ENCODE measurements around the gene CCDC88C.
A peak's percentile ranks its signal among the peaks of the same experiment; 100 is the strongest.

Gene CCDC88C

GRCh38 chr14:91305650-91306431 lies 111.8 kb downstream of the CCDC88C start:
- no peak for DNase-seq

GRCh38 chr14:91303924-91304229 lies 113.7 kb downstream of the CCDC88C start:
- no peak for DNase-seq

DNA sequence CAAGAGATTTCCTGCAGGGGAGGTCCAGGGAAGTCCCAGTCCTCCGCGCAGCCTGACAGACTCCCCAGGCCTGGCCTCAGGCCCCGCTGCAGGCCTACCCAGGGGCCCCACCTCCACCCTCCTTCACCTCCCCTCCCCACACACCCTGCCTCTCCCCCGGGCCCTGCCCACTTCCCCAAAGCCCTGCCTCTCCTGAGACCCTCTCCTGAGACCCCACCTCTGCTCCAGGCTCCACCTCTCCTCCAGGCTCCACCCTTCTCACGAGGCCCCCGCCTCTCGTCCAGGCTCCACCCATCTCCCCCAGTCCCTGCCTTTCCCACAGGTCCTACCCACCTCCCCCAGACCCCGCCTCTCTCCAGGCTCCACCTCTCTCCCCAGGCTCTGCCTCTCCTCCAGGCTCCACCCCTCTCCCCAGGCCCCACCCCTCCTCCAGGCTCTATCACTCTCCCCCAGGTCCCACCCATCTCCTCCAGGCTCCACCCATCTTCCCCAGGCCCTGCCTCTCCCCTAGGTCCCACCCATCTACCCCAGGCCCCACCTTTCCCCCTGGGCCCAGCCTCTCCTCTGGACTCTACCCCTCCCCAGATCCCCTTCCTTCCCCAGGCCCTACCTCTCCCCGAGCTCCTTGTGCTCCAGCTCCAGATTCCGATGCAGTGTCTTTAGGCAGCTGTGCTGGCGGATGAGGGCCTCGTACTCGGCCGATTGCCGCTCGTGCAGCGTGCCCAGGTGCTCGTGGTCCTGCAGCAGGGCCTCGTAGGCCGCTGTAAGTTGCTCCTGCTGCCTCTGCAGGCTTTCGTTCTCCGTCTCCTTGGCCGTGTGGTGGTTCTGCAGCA lies 114.3 kb downstream of the CCDC88C start:
- no peak for DNase-seq

- no peak for DNase-seq
Observed at GRCh38 chr14:91302391-91302790, 115.2 kb downstream of the CCDC88C start.

GRCh38 chr14:91300957-91301356 lies 116.7 kb downstream of the CCDC88C start:
- DNase-seq: no peak

GRCh38 chr14:91300283-91300895 lies 117.2 kb downstream of the CCDC88C start:
- no peak for DNase-seq

DNA sequence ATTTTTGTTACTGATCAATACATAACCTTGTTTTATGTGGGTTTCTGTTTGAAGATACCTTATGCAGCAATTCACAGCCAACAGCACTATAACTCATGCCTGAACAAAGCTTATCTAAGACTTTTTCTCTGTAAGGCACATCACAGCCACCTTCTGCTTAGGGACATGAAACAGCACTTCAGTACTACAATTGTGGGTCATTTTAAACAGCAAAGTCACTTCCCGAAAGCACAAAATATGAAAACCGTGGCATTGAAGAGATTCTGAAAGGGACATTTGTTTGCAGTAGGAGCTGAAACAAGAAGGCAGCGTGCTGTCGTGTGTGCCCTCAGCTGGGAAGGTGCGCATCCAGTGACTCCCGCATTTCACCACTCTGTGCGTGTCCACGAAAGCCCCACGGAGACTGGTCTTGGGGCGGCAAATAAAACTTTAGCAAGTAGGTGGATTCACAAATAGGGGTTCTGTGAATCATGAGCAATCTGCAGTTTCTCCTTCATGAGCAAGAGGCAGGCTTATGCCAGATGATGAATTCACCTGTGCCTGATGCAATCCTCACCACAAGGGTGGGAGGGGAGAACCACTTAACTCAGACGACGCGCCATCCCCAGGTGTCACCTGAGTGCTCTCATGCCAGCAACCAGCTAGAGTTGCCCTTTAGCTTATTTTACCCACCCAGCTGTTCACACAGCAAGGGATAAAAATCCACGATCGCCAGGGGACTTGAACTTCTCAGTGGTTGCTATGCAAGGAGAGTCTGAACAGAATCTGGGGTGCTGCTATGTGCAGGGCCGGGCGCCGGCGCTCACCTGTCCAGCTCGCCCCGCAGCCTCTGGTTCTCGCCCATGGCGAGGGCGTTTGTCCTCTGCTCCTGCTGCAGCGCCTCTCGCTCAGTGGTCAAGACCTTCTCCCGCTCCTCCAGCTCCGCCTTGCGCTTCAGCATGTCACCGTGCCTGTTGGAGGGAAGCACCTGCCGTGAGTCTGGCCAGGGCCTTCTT lies 118.2 kb downstream of the CCDC88C start:
- DNase-seq: peak; percentile 38

DNA sequence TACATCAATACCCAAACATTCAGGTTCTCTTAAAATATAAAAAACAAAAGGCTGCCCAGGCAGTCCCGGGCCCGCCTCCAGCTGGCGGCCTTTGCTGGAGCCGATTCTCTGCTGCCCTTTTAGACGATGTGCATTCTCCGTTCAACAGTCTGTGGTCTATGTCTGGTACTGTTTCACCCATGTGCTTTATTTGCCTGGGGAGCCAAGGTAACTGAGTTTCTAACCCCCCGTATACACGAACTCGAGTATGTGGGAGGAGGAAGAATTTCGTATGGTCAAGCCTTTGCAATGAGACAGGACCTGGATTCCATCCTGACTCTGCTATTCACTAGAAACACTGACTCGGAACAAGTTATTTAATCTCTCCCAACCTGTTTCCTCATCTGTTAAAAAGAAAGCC lies 119.0 kb downstream of the CCDC88C start:
- no peak for DNase-seq

DNA sequence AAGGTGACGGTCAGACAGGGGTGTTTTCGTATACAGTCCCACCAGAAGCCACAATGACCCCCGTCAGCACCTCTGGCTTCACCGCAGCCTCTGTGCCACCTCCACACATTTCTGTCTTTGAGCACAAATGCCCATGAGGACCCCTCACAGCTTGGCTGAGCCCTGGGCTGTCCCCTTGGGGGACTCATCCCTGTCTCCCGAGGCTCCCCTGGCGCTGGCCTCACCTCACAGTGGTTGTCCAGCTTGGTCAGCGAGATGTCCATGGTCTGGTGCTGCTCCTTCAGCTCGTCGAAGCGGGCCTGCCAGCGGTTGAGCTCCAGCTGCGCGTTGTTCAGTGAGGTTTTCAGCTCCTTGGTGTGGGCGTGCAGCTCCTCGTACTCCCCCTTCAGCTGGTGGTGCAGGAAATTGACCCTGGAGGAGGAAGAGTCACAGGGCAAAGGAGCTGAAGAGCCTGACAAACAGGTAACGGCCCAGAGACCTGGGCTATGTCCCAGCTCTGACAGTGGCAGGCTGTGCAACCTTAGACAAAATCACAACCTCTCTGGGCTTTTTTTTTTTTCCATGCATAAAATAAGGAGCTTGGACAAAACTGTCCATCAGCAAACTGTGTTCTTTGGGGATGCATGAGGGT lies 120.4 kb downstream of the CCDC88C start:
- no peak for DNase-seq

DNA sequence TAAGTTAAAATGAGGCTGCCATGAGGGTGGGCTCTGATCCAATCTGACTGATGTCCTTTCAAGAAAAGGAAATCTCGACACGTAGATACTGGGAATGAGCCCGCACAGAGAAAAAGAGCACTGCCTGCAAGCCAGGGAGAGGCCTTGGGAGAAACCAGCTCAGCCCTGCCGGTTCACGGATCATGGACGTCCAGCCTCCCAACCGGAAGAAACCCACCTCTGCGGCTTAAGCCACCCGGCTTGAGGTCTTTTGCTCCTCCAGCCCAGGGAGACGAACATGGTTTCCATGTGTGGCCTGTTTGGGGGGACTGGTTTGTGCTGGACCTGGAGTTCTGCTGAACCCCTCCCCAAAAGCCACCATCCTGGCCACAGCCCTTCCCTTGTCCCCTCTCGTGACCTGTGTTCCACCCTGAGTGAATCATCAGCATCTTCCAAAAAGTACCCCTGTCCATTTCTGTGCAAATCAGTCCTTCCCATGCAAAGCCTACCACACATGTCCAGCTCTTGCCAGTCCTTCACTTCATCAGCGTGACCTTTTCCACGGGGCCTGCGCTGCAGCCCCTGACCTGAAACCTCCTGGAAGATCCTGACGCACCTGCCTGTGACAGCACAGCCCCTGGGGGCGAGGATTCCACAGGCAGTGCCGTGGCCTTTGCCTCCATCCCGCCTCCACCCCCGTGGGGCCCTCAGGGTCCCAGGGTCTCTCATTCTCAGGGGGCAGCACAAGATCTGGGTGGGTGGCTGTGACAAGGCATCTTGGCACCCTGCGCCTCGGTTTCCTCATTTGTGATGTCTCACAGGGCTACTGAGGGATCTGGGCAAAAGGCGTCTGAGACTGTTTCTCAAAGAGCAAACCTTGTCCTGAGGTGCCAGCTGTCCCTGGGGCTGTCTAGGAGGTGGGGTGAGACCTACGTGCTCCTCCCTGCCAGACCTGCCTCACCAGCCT lies 121.5 kb downstream of the CCDC88C start:
- no peak for DNase-seq

- DNase-seq: no peak
Observed at GRCh38 chr14:91295276-91295845, 122.3 kb downstream of the CCDC88C start.

DNA sequence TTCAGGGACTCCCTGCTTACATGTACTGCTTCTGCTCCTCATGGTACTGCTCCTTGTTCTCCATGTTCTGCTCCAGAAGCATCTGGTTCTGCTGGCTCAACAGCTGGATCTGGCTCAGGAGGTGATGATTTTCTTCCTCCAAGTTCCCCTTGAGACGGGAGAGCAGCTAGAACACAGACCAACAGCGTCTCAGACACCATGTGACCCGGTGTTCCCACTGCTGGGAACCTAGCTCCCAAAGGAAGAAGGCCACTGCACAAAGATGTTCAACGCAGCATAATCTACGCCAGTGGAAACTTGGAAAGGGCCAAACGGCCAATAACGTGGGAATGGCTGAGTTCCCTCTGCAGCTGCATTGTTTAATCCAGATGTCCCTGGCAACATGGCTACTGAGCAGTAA lies 123.5 kb downstream of the CCDC88C start:
- DNase-seq: no peak

DNA sequence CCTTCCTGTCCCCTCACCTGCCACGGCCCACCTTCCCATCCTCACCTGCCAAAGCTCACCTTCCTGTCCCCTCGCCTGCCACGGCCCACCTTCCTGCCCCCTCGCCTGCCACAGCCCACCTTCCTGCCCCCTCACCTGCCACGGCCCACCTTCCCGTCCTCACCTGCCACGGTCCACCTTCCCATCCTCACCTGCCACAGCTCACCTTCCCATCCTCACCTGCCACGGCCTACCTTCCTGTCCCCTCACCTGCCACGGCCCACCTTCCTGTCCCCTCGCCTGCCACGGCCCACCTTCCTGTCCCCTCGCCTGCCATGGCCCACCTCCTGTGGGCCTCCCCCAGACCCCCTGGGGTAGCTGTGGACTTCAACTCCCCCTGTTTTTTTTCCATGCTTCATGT lies 124.3 kb downstream of the CCDC88C start:
- no peak for DNase-seq

GRCh38 chr14:91292491-91292890 lies 125.1 kb downstream of the CCDC88C start:
- no peak for DNase-seq

DNA sequence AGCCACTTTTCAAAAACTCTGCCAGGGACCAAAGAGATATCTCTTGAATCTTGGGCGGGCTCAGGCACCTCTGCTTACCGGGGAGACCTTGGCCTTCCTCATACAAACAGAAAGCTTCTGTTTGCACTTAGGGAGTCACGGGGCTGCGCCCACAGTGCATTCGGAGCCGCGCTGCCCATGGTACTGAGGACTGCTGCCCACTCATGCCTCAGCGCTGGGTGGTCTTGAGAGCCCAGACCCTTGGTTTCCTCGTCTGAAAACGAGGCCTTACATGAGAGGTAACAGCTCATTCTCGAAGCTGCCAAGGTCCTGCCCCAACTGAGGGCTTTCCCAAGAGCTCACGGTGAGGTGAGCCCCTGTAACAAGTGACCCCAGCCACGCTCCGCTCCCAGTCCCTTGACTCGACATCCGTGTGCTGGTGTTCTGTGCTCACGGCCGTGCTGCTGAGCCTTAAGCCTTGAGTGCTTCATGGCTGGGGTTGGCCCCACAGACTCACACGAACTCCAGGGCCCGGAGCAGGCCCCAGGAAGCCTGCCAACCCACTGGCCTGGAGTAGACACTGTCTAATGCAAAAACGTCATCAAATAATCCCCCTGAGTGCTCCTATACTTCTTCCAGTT lies 125.7 kb downstream of the CCDC88C start:
- DNase-seq: no peak

DNA sequence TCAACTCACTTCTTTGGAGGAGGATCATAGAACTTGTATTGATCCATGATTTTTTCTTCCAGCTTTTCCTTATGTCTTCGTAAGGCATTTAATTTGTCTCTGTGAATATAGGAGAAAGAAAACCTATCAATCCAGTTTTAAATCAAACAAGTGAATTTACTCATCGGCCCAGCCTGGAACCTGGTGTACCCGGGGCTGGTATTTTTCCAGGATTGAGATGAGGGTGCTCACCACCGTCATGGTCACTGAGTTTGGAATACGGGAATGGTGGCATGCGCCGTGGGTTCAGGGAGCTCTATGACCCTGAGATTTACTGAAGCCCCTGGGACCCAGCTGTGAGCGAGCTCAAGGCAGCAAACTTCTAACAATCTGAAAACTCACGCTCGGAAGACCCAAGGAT lies 126.6 kb downstream of the CCDC88C start:
- no peak for DNase-seq

DNA sequence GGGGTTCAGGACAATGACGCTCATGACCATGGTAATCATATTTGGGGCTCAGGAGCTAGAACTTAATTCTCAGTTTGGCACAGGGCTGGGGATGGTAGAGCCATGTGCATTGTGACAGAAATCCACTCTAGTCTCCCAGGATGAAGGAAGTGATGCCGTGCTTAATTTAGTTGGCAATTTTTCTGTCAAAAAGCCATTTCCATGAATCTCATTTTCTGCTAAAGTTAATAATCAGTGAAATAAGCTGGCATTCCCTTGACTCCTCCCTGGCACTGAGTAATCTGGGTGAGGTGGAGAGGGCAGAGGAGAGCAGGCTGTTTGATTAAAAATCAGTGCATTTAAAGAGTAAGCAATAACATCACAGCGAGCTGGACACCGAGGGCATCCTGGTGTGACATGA lies 128.2 kb downstream of the CCDC88C start:
- DNase-seq: no peak

- DNase-seq: no peak
Observed at GRCh38 chr14:91288876-91289275, 128.7 kb downstream of the CCDC88C start.

DNA sequence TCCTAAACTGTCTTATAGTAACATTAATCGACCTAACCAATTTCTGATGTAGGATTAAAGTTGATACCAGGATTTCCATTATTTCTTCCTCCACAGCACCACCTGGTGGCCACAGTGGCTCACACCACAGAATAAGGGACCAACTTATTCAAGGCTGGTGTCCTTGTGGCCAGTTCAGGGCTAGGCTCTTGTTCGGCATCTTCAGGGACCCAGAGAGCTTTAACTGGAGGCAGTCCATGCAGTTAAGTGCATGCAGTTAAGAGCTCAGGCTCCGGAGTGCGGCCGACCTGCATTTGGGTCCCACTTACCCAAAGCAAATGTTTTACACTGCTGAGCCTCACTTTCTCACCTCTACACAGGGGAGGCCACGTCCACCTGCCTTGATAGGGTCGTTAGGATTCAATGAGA lies 131.1 kb downstream of the CCDC88C start:
- DNase-seq: peak; percentile 84

Measured in activated CD8-positive, alpha-beta memory T cell treated with anti-CD3 and anti-CD28 coated beads, Interleukin-2, amount 50 U/mL, for 4 hours (primary cell).